ENCODE data around the gene RNF144B.

DNA sequence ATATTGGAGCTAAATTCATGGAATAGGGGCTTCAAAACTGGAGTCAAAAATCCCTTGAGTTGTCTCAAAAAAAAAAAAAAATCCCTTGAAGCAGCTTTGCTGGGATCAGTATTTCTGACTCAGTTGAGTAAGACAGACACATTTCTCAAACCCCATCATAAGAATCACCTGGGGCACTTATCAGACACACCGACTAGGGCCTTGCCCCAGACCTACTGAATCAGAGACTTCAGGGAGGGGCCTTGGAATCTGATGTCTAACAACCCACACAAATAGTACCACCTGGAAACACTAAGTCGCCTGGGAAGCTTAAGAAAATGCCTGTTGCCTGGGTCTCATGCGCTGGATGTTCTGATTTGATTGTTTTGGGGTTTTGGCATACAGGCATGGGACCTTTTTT is 44.9 kb upstream of the RNF144B start:
- TF ChIP-seq, protein P1, sequence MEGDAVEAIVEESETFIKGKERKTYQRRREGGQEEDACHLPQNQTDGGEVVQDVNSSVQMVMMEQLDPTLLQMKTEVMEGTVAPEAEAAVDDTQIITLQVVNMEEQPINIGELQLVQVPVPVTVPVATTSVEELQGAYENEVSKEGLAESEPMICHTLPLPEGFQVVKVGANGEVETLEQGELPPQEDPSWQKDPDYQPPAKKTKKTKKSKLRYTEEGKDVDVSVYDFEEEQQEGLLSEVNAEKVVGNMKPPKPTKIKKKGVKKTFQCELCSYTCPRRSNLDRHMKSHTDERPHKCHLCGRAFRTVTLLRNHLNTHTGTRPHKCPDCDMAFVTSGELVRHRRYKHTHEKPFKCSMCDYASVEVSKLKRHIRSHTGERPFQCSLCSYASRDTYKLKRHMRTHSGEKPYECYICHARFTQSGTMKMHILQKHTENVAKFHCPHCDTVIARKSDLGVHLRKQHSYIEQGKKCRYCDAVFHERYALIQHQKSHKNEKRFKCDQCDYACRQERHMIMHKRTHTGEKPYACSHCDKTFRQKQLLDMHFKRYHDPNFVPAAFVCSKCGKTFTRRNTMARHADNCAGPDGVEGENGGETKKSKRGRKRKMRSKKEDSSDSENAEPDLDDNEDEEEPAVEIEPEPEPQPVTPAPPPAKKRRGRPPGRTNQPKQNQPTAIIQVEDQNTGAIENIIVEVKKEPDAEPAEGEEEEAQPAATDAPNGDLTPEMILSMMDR (IDR thresholded peaks at IDR 0.05), result no peak
- no peak for TF ChIP-seq EZH2 (IDR thresholded peaks at IDR 0.05; ENCODE audit: borderline replicate concordance, insufficient read depth, low read depth, low read length, poor library complexity, severe bottlenecking)
